Activated T-cell treated with anti-CD3 and anti-CD28 coated beads, Interleukin-2, amount 50 U/mL, for 48 hours (primary cell): Measurements from ENCODE around the gene BZW1.

ENCODE experiments used
- DNase-seq, 2 experiments: peaks; one replicate each; pipeline ENCODE4 v3.0.0-alpha.2; 2020

Gene BZW1

DNA sequence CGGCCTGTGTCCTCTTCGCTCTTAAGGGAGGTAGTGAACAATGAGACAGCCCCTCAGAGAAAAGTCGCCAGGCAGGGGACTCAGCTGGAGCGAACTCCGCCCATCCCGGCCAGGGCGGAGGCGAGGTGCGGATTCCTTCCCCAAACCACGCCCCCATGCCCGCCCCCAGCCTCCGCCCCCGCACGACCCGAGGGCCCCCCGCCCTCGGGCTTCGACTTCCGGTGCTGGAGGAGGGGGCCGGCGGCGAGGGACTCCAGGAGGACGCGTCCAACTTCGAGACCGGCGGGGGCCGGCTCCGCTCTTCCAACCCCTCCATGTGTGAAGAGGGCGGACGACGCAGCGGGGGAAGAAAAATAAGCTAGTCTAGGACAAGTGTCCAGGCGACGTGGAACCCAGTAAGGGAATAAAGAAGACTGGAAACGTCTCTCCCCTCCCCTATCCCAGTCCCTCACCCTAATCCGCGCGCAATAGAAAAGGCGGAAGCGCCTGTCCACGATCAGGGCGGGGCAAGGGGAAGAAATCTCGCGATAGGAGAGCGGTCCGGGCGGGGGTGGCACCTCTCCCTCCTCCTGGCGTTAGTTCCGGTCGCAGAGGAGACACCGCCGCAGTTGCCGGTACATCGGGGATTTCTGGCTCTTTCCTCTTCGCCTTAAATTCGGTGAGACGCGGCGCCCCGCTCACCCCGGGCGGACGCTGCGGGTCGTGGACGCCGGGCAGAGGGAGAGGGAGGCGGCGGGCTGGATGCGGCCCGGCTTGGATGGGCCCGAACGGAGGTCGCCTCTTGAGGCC, at the start of gene BZW1:
Gene BZW1 (plus strand): TSS at position 578 of the 789 bp plus-strand sequence. CDS start 1,308 bp downstream, outside the sequence.
- DNase-seq = peak; percentile 98

DNA sequence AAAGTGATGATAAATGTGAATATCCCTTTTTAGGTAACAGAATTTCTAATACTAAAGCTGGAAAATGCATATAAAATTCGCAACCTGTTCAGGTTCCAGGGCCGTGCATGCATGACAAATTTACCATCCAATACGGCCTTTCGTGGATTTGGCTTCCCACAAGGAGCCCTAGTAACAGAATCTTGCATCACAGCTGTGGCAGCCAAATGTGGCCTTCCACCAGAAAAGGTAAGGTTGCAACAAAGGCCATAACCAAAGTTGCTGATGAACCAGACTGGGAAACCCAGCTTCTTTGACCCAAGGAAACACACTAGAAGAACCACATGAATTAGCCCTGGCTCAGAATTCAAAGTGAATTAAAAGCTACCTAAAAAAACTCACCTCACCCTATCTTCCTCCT, 49.6 kb upstream of the BZW1 start:
- no peak for DNase-seq

DNA sequence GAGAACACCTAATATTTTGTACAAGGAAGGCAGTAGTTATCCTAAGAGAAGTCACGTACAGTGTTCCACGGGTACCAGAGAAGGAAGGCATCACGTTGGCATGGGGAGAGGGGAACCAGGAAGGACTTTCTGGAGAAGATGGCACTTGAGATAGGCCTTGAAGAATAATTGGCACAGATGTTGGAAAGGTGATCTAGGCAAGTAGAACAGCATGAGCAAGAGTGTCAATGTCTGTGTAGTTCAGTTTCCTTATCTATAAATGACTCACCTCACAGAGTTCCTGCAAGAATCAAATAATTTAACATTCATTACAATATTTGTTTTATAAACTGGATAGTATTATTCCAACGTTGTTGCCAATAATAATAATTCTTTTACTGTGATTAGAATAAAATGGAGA, 48.3 kb upstream of the BZW1 start:
- DNase-seq = no peak

DNA sequence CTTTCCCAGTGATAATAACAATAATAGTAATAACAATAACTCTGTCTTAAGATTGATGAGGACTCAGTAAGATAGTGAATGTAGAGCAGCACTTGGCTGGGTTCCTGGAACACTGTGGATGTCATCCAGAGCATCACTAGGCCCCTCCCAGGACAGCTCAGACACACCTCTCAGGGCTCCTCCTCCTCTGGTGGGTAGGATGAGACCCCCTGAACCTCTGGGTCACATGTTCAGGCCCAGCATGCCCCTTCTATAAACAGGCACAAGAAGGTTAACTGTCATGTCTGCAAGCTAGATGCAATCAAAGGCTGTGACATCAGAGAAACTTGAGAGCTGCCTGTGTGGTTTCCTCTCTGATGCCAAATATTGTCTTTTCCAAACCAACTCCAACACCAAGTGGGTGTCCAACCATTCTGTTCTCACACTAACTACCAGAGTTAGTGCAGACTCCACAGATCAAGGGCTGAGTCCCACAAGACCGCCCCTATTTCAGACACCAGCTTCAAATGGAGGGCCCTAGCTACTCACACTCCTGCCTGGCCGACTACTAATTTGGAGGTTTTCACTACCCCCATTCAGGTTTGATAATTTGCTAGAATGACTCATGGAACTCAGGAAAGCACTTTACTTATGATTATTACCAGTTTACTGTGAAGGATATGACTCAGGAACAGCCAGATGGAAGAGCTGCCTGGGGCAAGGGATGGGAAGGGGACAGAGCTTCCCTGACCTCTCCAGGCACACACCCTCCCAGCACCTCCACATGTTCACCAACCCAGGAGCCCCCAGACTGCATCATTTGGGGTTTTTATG, 46.4 kb upstream of the BZW1 start:
- peak; percentile 73 to 78 for DNase-seq

- no peak for DNase-seq
Measured at GRCh38 chr2:200765995-200766660, 45.6 kb upstream of the BZW1 start.

DNA sequence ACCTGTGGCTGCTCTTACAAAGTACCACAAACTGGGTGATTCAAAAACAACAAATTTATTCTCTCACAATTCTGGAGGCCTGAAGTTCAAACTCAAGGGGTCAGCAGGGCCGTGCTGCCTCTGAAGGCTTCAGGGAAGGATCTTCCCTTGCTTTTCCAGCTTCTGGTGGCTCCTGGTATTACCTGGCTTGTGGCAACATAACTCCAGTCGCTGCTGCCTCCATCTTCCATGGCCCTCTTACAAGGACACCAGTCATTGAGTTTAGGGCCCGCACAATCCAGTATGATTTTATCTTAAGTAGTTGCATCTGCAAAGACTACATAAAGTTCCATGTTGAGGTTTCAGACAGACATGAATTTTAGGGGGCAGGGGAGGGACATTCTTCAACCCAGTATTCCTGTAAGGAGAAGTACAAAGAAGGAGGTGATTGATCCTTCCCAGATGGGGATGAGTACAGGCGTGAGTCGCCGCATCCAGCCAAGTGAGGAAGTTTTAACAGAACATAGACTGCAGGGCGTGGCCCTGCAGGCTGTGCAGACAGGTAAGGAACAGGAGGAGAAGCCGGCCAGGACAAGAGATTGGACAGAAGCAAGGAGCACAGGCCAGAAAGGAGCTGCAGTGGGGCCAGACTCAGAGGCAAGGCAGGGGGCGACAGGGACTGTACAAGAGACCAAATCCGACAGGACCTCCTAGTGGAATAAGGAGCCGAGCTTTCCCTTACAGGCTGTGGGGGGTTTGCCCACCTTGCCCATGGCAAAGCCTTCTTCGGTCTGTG, 44.4 kb upstream of the BZW1 start:
- no peak for DNase-seq

- DNase-seq = no peak
Measured at GRCh38 chr2:200770847-200771246, 40.9 kb upstream of the BZW1 start.

GRCh38 chr2:200772620-200773019, 39.1 kb upstream of the BZW1 start:
- DNase-seq = no peak

- no peak for DNase-seq
Measured at GRCh38 chr2:200773083-200773482, 38.6 kb upstream of the BZW1 start.

DNA sequence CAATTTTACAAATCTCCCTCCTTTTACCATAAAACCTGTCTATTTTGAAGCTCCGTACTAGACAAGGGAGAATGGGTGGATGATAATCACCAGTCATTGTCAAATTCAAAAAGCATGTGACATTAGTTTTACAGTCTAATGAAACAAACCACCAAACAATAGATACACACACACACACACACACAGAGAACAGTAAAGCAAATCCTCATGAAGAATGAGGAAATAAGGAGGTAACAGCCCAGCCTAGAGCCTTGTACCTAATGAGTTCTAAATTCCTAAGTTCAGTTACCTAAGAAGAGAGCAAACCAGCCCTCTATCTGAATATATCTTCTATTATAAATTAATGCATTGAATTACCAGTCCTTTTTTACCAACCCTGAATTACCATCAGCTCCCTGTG, 36.8 kb upstream of the BZW1 start:
- DNase-seq = no peak

DNA sequence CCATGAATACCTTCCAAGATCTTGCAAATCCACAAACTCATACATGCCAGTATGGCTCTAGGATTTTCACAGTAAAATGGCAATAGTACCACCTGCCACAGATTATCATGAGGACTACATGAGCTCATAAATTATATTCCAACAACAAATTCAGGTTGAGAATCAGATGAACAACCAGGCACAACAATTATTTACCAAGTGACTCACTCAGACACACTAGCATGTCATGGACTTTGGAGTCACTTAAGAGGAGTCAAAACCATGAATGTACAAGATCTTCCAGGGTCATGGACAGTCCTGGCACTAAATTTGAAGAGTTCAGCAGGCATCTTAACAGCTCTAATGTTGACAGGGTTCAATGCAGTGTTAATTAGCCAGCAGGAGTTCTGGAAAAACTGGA, 34.4 kb upstream of the BZW1 start:
- DNase-seq = no peak

DNA sequence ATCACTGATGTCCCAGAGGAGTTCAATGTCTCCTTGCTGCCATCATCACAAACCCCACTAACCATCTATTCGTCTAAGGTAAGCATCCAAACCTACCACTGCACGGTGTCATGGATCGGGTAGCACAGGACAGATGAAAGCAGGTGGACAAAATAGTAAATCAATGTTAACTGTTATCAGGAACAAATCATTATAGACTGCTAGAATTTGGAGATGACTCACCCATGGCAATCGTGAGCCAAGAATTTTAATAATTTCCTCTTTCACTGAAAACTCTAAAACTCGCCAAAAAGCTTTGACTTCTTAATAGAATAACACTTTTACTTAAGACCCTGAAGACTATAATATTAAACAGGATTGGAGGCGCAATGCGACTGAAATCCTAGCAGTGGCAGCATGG, 33.7 kb upstream of the BZW1 start:
- DNase-seq = no peak

GRCh38 chr2:200779214-200779613, 32.5 kb upstream of the BZW1 start:
- DNase-seq = no peak

GRCh38 chr2:200781616-200782015, 30.1 kb upstream of the BZW1 start:
- DNase-seq = no peak

DNA sequence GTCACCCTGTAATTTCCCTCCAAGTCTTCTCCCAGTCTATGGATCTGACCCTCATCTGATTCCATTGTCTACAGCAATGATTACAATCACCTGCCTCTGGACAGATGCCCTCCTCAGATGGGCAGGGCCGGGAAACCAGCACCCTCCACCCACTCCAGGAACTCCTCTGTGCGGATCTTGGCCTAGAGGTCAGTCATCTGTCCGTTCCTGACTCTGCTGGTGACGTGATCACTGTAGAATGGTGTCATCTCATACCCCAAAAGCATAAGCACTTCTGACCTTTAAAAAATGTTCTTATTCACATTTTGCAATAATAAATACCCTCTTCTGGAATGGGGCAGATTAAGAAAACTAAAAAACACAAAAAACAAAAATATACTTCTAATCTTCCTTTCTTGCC, 29.5 kb upstream of the BZW1 start:
- no peak for DNase-seq

- no peak for DNase-seq
Measured at GRCh38 chr2:200784215-200784614, 27.5 kb upstream of the BZW1 start.

GRCh38 chr2:200786423-200786822, 25.3 kb upstream of the BZW1 start:
- DNase-seq = no peak

GRCh38 chr2:200786826-200787225, 24.9 kb upstream of the BZW1 start:
- no peak for DNase-seq

DNA sequence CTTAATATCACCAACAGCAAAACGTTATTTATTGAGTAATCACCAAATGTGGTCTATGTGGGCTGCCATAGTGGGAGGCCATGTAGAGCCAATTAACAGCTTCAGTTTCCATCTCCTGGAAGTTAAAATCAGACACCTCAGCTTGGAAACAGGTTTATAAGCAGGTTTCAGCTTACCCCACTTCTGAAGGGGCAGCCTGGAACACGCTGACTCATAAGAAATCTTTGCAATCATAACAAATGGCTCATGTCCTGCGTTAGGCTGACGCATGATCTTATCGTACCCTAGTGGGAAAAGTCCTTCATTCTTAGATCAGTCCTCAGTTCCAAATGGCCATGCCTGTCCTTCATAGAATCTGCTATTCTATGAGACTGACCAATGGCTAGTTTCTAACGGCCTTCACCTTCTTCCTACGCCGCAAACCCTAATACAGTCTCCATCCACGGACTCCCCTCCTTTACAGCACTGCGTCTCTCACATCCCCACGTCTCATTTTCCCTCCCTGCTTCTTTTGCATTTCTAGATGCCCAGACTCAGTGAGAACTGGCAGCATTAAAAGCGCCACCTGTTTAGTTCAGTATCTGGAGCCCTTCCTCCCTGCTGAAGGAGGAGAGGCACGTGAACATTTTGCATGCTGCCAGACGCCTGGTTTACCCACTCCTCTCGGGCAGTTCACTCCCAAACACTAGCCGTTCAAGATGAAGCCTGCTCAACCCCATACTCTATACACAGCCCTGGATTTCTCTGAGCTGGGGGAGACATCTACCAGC, 24.2 kb upstream of the BZW1 start:
- peak; percentile 32 to 36 for DNase-seq

GRCh38 chr2:200788121-200788718, 23.5 kb upstream of the BZW1 start:
- no peak for DNase-seq

GRCh38 chr2:200790185-200790584, 21.5 kb upstream of the BZW1 start:
- no peak for DNase-seq

DNA sequence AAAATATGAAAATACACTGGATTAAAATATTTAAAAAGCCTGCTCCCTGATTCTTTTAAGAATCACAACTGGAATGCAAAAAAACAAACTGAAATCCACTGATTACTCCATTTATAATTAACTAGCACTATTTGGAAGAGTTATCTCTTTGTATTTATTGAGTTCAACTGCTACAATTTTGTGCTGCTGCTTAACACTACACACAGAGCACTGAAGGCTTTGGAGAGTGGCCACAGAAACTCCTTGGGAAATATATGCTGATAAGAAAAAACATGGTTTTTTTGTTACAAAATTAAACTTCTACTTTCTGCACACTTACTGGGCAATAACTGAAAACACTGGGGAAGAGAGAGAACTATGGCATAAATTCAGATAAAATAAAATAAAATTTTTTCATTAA, 19.8 kb upstream of the BZW1 start:
- no peak for DNase-seq
